Measurements from ENCODE around the gene ZNF280B.

- TF ChIP-seq CTCF (IDR thresholded peaks at IDR 0.05), result no peak
- no peak for TF ChIP-seq POLR2A (IDR thresholded peaks at IDR 0.05)
Measured at GRCh38 chr22:22452996-22453686, 55.4 kb downstream of the ZNF280B start.
